Effector CD4-positive, alpha-beta T cell (primary cell): ENCODE results near the gene ACSS3.
"Not testable (repeated sequence)": the region's sequence is repeated elsewhere in the genome, so short reads cannot be mapped to it uniquely, and the experiment has no call there.

ENCODE experiments used
- DNase-seq: peaks from one replicate; pipeline ENCODE4 v3.0.0-alpha.2; 2020

ACSS3 gene

DNA sequence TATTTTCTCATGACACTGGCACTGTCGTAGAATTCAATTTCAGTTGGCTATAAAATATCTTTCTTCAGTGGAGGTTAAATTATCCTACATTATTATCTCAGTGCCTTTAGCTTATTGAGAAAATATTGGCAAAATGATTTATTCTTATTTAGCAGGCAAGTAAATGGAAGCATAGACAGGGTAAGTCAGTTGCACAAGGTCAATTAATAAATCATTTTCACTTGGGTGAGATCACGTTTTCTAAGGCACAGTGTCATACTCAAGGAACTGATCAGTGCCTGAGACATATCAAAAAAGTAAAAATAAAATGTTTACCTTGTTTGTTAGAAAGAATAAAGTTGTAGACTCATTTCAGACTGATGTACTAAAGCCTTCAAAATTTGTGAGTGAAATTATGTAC lies 95.0 kb downstream of the ACSS3 start:
- DNase-seq: no peak

DNA sequence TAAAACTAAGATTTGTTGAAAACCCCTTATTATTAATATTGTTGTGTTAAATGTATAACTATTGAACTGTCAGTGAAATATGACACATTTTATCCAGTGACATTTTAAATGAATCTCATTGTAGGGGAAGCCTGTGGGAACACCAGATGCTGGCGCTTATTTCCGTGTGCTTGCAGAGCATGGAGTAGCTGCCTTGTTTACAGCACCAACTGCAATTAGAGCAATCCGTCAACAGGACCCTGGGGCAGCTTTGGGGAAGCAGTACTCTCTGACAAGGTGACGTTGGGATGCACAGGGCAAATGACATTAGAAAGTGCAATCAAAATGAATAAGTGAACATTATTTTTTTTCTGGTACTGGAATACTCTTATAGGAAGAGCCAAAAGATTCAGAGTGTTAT lies 96.8 kb downstream of the ACSS3 start:
- DNase-seq: no peak

DNA sequence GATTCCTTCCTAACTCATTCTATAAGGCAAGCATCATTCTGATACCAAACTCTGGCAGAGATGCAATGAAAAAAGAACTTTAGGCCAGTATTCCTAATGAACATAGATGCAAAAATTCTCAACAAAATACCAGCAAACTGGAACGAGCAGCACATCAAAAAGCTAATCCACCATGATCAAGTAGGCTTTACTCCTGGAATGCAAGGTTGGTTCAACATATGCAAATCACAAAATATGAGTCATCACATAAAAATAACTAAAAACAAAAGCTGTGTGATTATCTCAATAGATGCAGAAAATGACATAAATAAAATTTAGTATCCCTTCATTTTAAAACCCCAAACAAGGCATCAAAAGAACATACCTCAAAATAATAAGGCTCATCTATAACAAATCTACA lies 98.9 kb downstream of the ACSS3 start:
- no peak for DNase-seq

DNA sequence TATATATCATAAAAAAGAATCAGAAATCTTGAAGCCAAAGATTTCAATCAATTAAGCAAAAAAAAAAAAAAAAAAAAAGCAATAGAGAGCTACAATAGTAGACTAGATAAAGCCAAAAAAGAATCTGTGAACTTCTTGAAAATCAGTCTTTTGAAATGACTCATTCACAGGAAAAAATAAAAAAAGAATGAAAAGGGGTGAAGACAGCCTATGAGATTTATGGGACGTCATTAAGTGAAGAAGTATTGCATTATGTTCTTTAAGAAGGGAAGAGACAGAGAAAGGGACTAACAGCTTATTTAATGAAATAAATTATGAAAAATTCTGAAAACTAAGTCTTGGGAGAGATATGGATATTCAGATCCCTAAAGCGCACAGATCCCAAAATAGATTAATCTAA lies 103.8 kb downstream of the ACSS3 start:
- DNase-seq: no peak

DNA sequence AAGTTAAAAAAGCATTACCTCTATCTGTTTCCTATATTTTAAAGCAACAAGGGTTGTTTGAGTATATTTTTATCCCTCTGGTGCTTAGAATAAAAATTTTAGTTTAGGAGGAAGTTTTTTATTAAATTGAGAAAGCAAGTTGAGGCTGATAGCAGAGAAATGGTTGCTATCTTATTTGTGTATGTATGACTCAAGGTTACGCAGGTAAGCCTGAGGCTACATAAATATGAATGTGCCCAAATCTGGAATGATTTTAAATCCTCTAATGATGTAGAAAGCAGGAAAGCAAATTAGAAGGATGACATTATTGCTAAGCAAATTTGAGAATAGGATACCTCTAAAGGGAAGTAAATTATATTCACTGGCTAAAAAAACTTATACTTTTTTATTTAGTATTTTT lies 109.8 kb downstream of the ACSS3 start:
- DNase-seq: no peak

DNA sequence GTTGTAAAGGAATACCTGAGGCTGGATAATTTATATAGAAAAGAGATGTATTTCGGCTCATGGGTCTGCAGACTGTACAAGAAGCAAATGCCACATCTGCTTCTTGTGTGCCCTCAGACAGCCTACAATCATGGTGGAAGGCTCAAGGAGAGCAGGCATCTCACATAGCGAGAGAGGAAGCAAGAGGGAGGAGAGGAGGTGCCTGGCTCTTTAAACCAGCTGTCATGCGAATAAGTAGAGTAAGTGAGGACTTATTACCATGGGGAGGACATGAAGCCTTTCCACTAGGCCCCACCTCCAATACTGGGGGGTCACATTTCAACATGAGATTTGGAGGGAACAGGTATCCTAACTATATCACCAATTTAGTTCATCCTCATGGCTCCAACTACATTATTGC lies 118.7 kb downstream of the ACSS3 start:
- no peak for DNase-seq

DNA sequence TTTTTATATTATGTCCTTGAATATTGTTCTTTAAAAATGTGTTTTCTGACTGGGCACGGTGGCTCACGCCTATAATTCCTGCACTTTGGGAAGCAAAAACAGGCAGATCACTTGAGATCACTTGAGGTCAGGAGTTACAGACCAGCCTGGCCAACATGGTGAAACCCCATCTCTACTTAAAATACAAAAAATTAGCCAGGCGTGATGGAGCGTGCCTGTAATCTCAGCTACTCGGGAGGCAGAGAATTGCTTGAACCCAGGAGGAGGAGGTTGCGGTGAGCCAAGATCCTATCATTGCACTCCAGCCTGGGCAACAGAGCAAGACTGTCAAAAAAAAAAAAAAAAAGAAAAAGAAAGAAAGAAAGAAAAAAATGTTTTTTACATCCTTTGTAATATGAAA lies 122.7 kb downstream of the ACSS3 start:
- DNase-seq: not testable (repeated sequence)

DNA sequence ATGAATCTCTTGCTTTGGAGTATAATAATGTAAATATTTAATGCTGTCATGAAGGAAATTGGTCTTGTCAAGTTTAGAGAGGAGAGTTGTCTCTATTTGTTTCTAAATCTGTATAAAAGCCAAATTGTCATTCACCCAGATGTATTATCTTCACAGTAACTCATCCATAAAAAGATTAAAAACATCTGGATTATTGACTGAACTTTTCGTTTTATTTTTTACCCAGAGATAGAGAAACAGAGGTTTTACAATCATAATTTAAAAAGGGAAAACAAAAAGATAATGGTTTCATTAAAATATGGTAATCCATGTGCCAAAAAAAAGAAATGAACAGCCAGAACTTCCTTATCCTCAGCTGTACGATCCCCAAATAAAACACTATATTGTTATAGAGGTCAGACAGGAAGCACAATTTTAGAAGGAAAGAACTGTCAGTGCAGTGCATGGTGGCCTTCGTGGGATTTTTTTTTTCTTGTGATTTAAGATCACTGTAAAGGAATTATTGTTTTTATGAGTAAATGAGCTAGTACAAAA lies 125.9 kb downstream of the ACSS3 start:
- DNase-seq: no peak

DNA sequence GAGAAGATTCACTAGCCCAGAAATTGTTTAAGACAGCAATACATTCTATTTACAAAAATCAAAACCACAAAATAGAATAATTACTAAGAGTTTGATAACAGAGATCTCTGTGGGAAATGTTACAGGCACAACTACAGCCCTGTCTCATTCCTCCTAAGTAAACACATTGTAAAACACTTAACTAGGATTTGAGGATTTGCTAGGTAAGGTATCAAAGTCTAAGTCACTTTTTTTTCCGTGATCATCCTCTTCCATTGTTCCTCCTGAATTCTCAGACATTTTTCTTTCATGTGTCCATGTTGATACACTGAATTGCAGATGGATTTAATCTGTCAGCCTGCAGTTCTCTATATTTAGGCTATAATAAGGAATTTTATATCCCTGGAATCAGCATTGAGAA lies 127.5 kb downstream of the ACSS3 start:
- DNase-seq: no peak

DNA sequence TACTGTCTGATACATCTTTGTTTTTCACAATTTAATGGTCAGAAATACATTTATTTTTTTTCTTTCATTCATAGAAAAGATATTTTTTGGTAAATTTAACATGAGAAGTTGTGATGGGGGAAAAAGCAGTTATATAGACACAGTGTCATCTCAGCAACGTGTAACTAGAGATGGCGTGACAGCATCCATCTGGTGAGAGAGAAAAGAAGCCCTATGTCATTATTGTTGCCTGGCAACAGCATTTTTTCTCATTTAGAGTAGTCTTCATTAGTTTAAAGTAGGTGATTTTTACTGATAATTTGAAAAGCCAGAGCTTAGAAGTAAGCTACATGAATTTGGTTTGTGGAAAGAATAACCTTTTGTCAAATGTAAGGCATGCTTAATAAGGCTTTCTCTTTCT lies 128.6 kb downstream of the ACSS3 start:
- no peak for DNase-seq

DNA sequence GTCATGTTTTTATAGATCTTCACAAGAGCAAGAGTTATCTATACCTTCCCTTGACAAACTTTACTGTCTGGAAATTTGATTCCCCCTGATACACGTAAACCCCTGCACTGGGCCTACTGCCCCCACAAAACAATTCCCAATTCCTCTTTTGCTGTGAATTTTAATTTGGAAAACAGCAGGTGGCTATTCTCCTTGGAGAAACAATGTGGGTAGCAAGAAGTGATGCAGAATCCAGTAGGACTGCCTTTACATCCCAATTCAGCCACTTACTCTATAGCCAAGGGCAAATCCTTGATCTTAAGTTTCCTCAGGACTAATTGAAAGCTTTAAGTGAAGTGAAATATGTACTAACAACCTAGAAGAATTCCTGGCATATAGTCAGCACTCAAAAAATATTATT lies 129.3 kb downstream of the ACSS3 start:
- DNase-seq: no peak

DNA sequence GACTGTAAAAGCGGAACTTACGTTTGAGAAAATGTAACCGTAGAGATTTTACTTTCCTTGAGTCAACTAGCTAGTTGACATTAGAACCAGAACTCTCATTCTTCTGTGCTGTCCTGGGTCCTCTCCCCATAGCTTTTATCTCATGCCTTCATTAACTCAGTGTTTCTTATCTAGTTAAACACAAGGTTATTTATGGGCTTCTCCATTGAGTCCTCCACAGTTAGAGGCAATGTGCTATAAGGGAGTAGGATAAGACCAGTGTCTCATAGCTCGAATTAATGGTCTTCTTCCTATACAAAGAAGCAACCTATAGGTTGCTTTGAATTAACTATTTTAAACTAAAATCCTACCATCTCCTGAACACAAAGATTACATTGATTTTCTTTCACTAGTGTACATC lies 129.8 kb downstream of the ACSS3 start:
- no peak for DNase-seq

DNA sequence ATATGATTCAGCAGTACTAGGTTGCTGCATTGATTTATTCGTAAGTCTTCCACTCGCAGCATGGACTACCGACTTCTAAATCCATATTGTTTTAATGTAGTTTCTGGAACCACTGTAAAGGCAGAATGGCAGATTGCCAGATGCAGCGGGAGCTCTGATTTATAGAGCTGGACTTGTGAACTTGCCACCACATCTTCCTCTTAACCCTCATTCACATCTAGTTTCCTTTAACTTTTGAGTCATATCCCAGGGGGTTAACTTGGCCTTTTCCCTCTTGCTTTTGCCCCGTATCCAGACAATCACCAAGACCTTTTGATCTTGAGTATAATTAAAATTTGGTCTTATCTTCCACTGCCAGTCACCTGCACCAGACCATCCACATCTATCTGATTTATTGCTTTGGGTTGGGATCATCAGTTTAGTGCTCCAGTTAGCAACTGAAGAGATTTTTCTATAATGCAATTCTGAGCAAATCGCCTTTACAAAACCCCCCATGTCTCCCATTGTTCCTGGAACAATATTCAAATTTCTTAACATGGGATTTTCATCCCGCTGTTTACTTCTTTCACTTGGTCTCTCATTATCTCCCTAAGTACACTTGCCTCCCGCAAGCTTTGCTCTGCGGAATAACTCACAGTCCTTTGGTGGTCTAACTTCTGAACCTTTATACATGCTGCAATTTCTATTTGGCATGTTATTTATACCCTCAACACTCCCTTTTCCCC lies 130.5 kb downstream of the ACSS3 start:
- DNase-seq: no peak

DNA sequence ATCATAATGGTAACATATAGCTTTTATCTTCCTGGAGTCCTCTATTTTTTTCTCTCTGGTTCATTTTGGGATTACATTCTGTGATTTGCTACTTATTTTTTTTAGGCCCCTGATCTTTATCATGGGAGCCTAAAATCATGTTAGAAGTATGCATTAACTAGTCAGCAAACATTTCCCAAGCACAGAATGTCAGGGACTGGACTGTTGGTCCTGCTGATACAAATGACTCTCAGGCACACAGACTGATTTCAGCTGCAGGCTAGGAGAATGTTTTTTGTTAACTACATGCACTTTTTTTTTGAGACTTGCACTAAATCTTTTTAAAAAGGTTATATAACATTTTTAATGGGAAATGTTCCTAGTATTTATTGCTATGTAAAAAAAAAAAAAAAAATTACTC lies 131.1 kb downstream of the ACSS3 start:
- no peak for DNase-seq

DNA sequence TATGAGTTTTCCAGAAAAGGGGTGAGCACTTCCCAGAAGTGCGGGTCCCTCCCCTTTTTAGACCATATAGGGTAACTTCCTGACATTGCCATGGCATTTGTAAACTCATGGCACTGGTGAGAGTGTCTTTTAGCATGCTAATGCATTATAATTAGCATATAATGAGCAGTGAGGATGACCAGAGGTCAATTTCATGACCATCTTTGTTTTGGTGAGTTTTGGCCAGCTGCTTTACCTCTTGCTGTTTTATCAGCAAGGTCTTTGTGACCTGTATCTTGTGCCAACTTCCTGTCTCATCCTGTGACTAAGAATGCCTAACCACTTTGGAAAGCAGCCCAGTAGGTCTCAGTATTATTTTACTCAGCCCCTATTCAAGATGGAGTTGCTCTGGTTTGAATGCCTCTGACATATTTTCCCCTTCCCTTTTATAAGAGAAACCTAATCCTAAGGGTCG lies 131.9 kb downstream of the ACSS3 start:
- not testable (repeated sequence) for DNase-seq

DNA sequence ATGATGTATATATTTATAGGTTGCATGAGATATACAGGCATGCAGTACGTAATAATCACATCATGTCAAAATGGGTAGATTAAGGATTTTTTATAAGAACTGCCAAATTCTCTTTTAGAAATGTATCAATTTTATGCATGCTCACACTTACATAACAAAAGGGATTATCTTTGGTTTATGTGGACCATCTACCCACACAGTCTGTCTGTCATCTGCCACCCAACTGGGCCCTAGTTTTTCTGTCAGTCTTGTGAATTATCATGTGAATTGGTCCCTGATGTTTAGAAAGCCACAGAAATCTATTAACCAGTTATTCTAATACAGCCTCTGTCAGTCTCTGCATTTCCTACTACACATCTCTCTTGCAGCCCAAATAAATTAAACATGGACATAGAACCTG lies 133.4 kb downstream of the ACSS3 start:
- no peak for DNase-seq

DNA sequence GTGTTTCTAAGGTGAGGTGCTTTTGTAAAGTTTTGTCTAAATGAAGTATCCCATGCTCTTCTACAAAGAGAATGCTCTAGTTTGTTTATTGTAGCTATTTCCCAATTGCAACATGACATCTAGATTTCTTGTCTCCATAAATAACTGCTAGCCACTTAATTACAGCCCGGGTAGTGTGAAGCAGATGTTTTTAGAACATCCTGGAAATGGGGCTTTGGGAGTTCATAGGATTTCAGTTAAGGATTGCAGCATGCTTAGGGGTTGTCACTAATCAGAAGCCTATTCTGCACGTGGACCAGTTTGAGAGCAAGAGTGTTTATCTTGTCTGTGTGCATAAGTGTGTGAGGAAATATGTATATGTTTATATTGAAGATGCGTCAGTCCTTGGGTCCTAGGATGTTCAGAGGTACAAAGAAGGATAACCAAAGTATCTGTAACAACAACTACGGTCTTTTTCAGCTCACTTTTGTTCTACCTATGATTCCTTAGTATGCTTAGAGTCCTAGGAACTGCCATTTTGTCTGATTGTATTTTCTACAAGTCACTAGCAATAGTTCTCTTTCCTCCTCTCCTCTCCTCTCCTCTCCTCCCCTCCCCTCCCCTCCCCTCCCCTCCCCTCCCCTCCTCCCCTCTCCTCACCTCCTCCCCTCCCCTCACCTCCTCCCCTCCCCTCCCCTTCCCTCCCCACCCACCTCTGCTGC lies 135.3 kb downstream of the ACSS3 start:
- DNase-seq: no peak

DNA sequence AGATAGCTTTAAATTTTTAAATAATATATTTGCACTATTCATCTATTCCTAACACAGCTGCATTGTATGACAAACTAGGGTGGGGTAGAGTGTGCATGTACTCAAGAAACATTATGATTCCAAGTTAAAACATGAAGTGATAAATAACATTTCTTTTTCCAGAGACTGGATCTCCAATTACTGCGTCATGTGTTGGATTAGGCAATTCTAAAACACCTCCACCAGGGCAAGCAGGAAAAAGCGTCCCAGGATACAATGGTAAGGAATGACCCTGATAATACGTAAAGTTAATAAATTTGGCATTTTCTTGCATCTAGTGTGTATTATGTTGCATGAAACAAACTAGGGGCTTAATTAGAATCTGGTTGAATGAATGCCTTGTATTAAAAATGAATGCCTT lies 138.9 kb downstream of the ACSS3 start:
- no peak for DNase-seq

DNA sequence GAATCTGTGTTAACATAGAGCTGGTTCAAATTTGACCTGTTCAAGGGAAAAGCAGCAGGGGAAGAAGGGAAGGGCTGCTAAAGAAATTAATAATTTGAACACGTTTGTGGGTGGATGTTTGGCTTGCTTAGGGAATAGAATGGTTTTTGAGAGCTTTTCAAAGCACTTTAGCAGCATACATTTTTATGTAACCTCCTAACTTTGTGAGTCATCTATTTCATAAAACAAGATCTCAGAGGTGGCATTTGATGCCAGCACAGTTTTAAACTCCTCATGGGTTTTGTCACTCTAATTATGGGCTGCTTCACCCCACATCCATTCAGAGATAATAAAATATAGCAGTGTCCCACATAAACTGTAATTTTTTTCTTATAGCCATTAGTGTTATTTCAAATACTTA lies 143.8 kb downstream of the ACSS3 start:
- DNase-seq: no peak

DNA sequence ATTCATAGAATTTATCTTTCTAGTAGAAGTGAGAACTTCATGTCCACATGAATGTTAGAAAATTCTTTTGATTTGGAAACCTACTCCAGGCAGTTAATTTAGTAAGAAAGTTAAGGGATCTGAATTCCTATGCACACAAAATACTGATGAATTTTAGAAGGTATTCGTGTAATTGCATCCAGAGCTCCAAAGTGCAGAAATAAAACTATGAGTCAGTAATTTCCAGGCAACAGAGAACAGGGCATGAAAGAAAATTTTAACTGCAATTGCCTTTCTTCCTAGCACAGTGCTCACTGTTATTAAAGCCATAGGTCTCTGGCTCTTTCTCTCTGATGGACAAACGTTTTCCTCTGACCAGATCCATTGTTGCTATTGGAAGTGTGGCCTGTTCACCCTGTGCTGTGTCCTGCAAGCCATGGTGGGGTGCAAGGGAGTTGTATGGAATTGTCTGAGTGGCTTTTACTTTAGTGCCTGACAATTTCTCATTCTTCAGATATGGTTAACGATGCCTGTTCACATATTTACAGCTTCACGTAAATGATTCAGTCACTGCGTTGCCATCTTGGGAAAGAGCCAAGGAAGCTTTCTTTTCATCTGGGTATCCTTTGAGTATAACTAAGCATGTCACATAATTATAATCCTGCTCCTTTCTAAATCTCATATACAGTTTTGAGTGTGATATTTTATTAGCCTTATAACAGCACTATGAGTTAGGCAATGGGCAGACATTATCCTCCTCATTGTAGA lies 145.1 kb downstream of the ACSS3 start:
- DNase-seq: no peak

DNA sequence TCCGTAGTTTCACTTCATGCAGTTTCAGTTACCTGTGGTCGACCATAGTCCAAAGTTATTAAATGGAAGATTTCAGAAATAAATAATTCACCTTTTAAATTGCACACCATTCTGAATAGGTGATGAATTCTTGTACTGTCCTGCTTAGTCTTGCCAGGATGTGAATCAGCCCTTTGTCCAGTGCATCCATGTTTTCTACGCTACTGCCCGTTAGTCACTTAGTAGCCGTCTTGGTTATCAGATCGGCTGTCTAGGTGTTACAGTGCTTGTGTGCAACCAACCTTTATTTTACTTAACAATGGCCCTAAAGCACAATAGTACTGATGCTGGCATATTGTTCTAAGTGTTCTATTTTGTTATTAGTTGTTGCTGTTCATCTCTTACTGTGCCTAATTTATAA lies 146.7 kb downstream of the ACSS3 start:
- no peak for DNase-seq

DNA sequence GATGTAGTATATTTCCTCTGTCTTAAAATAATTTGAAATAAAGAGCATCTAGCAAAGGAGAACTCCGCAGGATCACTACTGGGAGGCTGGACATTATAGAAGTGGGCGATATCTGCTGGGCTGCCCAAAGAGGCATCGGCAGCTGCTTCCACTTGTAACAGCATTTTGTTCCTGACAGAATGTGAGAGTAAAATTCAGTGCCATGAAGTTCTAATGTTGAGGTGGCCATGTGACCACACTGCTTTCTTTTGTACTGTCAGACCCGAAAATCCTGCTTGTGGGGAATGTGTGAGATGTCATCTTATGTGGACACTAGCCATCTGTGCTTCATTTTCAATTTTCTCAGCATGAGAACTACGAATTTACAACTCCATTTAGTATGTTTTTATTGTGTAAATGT lies 151.9 kb downstream of the ACSS3 start:
- DNase-seq: no peak

DNA sequence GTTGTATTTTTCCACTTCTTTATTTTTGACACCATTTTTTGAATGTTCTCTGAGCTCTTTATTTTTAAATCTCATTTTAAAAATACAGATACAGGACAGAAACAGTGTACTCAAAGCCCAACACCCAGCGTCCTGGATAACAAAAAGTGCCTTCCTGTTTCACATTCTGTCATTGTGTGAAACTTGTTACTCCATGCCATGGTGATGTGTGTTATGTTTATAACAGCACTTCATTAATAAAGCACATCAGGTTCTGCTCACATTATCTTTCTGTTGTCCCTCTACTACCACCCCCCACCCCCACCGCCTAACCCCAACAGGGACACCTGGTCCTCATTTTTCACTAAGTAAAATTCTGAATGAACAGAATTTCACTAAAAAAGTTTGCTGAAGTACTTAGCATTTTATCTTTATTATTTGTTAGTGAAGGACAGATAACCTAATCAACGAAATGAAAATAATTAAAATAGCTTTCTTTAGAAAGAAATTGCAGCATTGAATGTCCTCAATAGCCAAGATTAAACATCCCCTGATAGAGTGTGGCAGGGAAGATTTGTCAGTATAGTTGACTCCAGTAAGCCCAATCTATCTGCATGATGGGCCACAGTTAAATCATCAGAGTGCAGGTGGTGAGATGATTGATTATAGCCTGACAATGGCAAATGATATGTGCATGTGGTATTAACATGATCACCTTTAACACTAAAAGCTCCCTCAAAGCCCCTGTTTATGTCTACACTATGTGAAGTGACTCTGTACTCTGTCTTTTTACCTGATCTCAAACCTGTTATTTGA lies 153.9 kb downstream of the ACSS3 start:
- no peak for DNase-seq
